CD4-positive, alpha-beta T cell treated with Interleukin-6 at 100 ng/mL for 8 hours (primary cell): ENCODE measurements around the gene DUSP8.
"Not testable (repeated sequence)": the region's sequence is repeated elsewhere in the genome, so short reads cannot be mapped to it uniquely, and the experiment has no call there.

ENCODE experiments used
- DNase-seq: peaks from one replicate; pipeline ENCODE4 v3.0.0-alpha.2; 2020; ENCODE audit warnings: mixed read lengths, low spot score

Gene DUSP8

GRCh38 chr11:1572197-1573076 is at the start of gene DUSP8:
TSS of gene DUSP8 (minus strand) at chr11:1572271. CDS start at chr11:1565826, 6,445 bp downstream.
- peak; percentile 93 for DNase-seq

- no peak for DNase-seq
Measured at GRCh38 chr11:1619449-1619848, 47.4 kb upstream of the DUSP8 start.

- no peak for DNase-seq
Measured at GRCh38 chr11:1618231-1618630, 46.2 kb upstream of the DUSP8 start.

GRCh38 chr11:1608363-1608762 is 36.3 kb upstream of the DUSP8 start, which contains the start of gene KRTAP5-3:
TSS of gene KRTAP5-3 (minus strand) at chr11:1608463. CDS start at chr11:1608385, 78 bp downstream.
- no peak for DNase-seq

- DNase-seq, result not testable (repeated sequence)
Measured at GRCh38 chr11:1607901-1608300, 35.8 kb upstream of the DUSP8 start.

- DNase-seq, result not testable (repeated sequence)
Measured at GRCh38 chr11:1607156-1607845, 35.2 kb upstream of the DUSP8 start.

GRCh38 chr11:1605923-1606322 is 33.9 kb upstream of the DUSP8 start:
- peak; percentile 29 for DNase-seq

GRCh38 chr11:1604711-1605110 is 32.6 kb upstream of the DUSP8 start:
- no peak for DNase-seq

- no peak for DNase-seq
Measured at GRCh38 chr11:1604181-1604580, 32.1 kb upstream of the DUSP8 start.

- no peak for DNase-seq
Measured at GRCh38 chr11:1603629-1604028, 31.6 kb upstream of the DUSP8 start.

GRCh38 chr11:1601663-1602062 is 29.6 kb upstream of the DUSP8 start:
- not testable (repeated sequence) for DNase-seq

- DNase-seq, result no peak
Measured at GRCh38 chr11:1600626-1601025, 28.6 kb upstream of the DUSP8 start.

GRCh38 chr11:1598816-1599215 is 26.7 kb upstream of the DUSP8 start:
- DNase-seq, result no peak

- not testable (repeated sequence) for DNase-seq
Measured at GRCh38 chr11:1598406-1598805, 26.3 kb upstream of the DUSP8 start.

GRCh38 chr11:1597994-1598380 is 25.9 kb upstream of the DUSP8 start, which contains the start of gene KRTAP5-2:
TSS of gene KRTAP5-2 (minus strand) at chr11:1598294. CDS start at chr11:1598250, 44 bp downstream.
- no peak for DNase-seq

- DNase-seq, result no peak
Measured at GRCh38 chr11:1597331-1597993, 25.4 kb upstream of the DUSP8 start.

- not testable (repeated sequence) for DNase-seq
Measured at GRCh38 chr11:1596576-1597121, 24.6 kb upstream of the DUSP8 start.

- not testable (repeated sequence) for DNase-seq
Measured at GRCh38 chr11:1595994-1596575, 24.0 kb upstream of the DUSP8 start.

- DNase-seq, result no peak
Measured at GRCh38 chr11:1592628-1593027, 20.6 kb upstream of the DUSP8 start.

- no peak for DNase-seq
Measured at GRCh38 chr11:1589996-1590395, 17.9 kb upstream of the DUSP8 start.

GRCh38 chr11:1589191-1589963 is 17.3 kb upstream of the DUSP8 start:
- peak; percentile 61 for DNase-seq
